ENCODE results near the gene HS3ST4.

HS3ST4 gene

DNA sequence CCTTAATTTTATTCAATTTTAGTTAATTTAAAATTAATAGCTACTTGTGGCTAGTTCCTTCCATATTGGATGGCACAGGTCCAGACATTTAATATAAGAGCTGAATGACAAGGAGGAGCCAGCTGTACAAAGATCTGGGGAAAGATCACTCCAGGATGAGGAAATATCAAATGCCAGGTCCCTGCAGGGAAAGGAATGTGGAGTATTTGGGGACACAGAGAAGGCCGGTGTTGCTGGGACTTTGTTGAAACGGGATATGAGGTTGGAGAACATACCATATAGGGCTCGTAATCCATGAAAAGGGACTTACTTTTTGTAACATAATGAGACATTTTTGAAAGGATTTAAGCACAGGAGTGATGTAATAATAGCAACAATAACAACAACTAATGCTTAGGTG is 426.8 kb downstream of the HS3ST4 start:
- no peak for DNase-seq

DNA sequence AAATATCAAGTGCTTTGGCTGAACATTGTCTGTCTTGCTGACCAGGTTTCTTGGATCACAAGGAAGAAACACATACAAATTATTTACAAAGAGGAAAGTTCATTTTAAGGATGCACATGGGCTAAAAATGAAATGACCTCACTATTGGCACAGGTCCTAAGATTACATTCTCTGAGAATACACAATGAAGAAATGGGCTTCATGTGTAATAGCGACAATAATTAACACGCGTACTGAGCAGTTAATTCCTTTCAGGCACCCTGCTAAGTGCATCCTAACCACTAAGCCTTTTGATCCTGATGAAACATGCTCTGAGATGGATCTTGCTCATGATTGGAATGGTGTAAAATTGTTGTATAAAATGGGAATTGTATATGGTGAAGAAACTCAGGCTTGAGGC is 429.0 kb downstream of the HS3ST4 start:
- in situ Hi-C loops (cut with HindIII; ENCODE audit: low pct_ligation_motif_present, low pct_unique_long_range_greater_than_20kb, low sequenced_read_pairs) = no loop called here
- no peak for DNase-seq

More for the DNA sequence above, 426.8 kb downstream of the HS3ST4 start:
- in situ Hi-C loops (cut with HindIII; ENCODE audit: low pct_ligation_motif_present, low pct_unique_long_range_greater_than_20kb, low sequenced_read_pairs) = no loop called here

DNA sequence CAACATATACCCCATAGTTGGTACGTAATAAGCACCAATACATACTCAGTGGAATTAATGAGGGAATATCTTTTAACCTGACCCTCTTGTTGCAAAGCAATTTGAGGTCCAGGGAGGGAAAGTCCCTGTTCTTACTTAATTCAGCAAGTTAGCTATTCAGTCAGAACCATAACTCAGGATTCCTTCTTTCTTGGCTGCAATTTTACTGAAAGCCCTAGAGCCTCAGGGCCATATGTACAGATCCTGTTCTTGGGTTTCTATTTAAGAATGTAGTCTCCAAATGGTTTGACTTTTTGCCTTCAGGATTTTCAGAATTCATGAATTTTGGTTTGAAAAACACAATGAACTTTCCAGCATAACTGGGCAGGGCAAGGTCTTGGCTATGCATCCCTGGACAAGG is 436.5 kb downstream of the HS3ST4 start:
- DNase-seq = no peak
- in situ Hi-C loops (cut with HindIII; ENCODE audit: low pct_ligation_motif_present, low pct_unique_long_range_greater_than_20kb, low sequenced_read_pairs) = no loop called here

DNA sequence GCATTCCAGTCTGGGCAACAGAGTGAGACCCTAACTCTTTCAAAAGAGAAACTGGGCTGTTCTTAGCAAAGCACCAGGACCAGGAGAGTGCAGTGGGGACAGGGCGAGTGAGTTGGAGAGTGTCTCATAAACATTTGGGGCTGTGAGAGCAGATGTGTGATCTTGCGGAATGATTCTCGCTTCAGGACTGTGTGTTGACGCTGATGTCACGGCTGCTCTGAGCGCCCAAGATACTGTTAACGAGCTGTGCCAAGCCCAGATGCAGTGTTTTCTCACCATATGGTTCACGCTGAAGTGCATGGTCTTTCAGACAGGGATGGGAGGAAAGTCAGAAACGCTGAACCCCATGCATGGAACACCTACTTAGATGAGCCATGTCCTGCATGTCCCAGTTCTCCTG is 438.2 kb downstream of the HS3ST4 start:
- in situ Hi-C loops (cut with HindIII; ENCODE audit: low pct_ligation_motif_present, low pct_unique_long_range_greater_than_20kb, low sequenced_read_pairs) = no loop called here
- DNase-seq = no peak

DNA sequence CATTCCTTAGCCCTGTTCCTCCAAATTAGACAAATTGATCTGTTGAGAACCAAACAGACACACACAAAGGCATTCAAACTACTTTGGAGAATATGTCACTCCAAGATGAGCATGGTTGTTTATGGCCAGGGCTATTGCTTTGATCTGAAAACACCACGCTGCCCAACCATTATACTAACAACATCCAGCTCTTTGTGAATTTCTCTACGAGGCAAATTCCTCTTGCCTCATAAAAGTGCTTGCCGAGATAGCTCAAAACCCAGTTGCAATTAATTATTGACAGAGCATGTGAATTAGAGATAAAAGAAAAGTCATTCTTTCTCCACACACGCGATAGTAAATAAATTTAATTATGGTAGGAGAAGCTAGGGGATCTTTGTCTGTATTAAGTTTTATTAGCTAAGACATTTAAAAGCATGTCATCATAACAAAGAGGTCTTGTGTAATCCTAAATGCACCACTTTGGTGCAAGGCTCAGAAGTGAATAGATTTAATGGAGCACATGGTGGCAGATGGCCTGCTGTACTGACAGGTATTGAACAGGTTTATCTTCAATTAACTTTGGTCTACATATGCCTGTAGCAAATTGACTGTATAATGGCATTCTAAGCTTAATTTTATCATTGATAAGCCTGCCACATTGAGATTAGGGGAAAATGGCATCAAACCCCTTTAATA is 441.8 kb downstream of the HS3ST4 start:
- in situ Hi-C loops (cut with HindIII; ENCODE audit: low pct_ligation_motif_present, low pct_unique_long_range_greater_than_20kb, low sequenced_read_pairs) = no loop called here
- DNase-seq = no peak

DNA sequence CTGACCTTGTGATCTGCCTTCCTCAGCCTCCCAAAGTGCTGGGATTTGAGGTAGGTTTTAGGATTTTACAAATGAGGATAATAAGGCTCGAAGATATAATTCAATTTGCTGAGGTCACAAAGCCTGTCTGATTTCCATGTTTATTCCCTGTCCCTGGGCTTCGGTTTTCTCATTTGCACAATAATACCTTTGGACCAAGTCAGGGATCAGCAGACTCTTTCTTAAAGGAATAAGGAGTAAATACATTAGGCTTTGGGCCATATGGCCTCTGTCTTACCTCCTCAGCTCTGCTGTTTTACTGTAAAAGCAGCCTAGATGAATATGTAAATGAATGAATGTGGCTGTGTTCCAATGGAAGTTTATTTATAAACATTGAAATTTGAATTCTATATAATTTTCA is 442.8 kb downstream of the HS3ST4 start:
- in situ Hi-C loops (cut with HindIII; ENCODE audit: low pct_ligation_motif_present, low pct_unique_long_range_greater_than_20kb, low sequenced_read_pairs) = no loop called here
- no peak for DNase-seq

DNA sequence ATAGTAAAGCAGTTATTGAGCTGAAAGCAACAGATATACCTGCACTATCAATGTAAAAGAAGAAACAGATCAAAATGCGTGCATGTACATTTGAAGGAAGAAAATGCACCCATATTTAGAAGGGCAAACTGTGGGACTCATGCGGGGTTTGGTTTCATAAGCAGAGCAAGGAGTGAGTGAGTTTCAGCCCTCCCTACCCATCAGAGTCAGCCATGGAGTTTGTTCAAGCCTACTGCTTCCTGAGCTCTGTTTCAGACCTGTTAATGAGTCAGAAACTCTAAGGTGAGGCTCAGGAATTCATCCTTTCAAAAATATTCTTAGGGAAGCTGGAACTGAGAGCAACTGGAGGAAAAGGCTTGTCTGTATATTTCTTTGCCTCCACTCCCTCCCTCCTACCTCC is 446.2 kb downstream of the HS3ST4 start:
- in situ Hi-C loops (cut with HindIII; ENCODE audit: low pct_ligation_motif_present, low pct_unique_long_range_greater_than_20kb, low sequenced_read_pairs) = no loop called here
- no peak for DNase-seq

DNA sequence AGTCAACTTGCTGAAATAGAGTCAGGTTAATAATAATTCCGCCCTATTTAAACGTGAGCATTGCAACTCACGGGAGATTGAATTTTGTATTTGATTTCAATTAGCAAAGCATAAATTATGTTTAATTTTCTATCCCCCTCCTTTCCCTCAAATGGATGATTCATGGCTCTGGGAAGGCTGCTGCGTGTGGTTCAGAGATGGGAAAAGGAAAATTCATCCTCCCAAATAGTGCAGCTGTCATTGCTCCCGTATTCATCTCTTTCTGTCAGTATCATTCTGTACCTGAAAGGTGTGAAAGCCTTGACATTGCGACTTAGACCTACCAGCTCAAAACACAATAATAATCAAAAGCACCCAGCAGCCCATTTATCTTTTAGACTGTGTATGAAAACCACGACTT is 447.3 kb downstream of the HS3ST4 start:
- no peak for DNase-seq
- in situ Hi-C loops (cut with HindIII; ENCODE audit: low pct_ligation_motif_present, low pct_unique_long_range_greater_than_20kb, low sequenced_read_pairs) = no loop called here

DNA sequence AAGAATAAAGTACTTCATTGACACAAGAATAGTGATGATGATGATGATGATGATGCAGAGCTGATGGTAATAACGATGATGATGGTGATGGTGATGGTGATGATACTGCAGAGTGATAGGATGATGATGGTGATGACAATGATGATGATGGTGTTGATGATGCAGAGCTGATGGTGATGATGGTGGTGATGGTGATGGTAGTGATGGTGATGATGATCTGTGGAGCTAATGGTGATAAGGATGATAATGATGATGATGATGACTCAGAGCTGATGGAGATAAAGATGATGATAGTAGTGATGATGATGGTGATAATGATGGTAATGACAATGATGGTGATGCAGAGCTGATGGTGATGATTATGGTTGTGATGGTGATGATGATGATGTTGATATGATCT is 448.1 kb downstream of the HS3ST4 start:
- in situ Hi-C loops (cut with HindIII; ENCODE audit: low pct_ligation_motif_present, low pct_unique_long_range_greater_than_20kb, low sequenced_read_pairs) = no loop called here
- DNase-seq = no peak

DNA sequence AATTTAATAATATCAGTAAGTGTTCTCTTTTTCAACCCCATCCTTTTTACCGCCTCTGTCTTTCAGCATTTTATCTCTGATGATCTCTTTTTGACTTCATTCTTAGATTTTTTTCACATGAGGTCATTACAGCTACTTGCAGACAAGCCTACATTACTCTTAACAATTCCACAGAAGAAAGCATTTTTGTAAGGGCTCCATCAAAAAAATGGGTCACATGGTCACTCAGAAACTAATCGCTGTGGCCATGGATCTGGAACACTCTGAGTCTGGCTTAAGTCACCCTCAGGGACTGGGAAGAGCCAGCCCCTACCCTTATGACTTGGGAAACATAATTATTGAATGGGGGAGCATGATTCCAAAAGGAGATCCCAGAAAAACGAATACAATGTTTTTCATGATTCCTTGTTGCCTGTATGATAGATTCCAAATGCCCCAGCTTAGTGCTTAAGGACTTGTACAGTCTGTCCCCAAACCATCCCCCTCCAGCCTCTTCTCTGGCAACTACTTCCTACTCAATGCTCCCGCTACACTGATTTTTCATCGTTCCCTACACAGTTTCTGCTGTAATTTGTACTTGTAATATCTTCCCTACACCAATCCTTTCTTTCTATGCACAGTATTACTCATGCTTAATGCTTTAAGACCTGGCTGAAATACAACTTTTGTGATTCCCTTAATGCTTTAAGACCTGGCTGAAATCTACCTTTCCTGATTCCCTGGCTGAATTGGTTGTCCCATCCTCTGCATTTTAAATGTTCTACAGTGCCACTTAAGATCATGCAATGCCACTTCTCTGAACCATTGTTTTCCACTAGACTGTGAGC is 457.8 kb downstream of the HS3ST4 start:
- no peak for DNase-seq
- in situ Hi-C loops (cut with HindIII; ENCODE audit: low pct_ligation_motif_present, low pct_unique_long_range_greater_than_20kb, low sequenced_read_pairs) = no loop called here

DNA sequence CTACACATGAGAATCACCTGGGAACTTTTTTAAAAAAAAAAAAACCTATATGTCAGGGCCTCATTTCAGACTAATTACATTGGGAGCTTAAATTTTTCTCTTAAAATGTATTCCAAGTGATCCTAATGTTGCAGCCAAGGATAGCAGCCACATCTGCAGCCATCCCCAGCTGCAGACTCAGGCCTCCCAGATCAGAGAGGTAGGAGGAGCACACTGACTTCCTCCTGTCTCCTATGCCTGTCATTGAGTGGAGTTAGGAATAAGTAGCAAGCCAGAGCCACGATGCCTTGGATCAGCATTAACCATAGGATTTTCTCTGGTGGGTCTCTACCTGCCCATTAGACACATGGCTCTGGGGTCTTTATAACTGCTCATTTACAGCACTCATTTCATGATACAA is 463.5 kb downstream of the HS3ST4 start:
- no peak for DNase-seq
- in situ Hi-C loops (cut with HindIII; ENCODE audit: low pct_ligation_motif_present, low pct_unique_long_range_greater_than_20kb, low sequenced_read_pairs) = no loop called here

DNA sequence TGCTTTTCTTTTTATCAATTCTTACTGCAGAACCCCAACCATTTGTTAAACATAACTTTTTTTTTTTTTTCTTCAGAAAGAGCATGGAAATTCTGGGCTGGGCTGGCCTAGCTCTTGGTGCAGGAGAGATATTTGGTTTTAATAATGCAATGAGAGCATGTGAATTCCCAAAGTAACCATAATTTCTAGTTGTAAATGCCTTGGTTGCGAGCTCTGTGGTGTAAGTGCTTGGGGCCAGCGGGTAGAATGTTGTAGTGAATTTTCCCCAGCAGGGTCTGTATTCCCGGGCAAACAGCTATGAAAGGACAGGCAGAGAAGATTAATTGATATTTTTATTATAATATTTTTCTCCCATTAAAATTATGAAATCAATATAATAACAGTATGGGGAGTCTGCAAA is 465.6 kb downstream of the HS3ST4 start:
- DNase-seq = no peak
- in situ Hi-C loops (cut with HindIII; ENCODE audit: low pct_ligation_motif_present, low pct_unique_long_range_greater_than_20kb, low sequenced_read_pairs) = no loop called here

DNA sequence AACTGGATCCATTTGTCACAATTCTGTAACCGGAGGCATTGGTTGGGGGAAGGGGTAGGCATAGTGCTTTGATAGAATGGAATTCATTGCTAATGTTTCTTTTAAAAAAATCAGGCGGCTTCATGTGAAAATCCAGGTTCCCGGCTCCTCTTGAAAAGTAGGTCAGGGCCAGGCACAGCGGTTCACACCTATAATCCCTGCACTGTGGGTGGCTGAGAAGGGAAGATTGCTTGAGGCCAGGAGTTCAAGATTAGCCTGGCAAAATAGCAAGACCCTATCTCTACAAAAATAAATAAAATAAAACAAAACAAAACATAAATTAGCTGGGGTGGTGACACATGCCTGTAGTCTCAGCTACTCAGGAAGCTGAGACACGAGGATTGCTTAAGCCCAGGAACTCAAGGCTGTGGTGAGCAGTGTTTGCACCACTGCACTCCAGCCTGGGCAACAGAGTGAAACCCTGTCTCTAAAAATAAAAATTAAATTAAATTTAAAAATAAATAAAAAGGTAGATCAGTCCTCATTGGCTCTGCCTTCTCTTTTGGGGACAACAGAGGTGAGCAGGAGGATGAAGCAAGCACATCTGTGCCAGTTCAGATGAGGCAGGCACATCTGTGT is 466.5 kb downstream of the HS3ST4 start:
- in situ Hi-C loops (cut with HindIII; ENCODE audit: low pct_ligation_motif_present, low pct_unique_long_range_greater_than_20kb, low sequenced_read_pairs) = no loop called here
- no peak for DNase-seq

DNA sequence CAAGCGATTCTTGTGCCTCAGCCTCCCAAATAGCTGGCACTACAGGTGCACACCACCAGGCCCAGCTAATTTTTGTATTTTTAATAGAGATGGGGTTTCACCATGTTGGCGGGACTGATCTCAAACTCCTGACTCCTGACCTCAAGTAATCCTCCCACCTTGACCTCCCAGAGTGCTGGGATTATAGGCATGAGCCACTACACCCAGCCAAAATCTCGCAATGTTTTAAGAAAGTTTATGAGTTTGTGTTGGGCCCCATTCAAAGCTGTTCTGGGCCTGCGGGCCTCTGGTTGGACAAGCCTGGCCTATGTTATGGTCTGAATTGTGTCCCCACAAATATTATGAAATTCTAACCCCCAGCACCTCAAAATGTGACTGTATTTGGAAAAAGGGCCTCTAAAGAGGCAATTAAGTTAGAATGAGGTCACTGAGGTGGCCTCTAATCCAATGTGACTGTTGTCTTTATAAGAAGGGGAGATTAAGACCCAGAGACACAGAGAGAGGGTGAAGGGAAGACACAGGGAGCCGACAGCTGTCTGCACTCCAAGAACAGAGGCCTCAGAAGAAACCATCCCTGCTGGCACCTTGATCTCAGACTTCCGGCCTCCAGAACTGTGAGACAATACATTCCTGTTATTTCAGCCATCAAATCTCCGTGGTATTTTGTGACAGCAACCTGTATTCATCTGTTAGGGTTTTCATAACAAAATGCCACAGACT is 469.9 kb downstream of the HS3ST4 start:
- in situ Hi-C loops (cut with HindIII; ENCODE audit: low pct_ligation_motif_present, low pct_unique_long_range_greater_than_20kb, low sequenced_read_pairs) = no loop called here
- no peak for DNase-seq

DNA sequence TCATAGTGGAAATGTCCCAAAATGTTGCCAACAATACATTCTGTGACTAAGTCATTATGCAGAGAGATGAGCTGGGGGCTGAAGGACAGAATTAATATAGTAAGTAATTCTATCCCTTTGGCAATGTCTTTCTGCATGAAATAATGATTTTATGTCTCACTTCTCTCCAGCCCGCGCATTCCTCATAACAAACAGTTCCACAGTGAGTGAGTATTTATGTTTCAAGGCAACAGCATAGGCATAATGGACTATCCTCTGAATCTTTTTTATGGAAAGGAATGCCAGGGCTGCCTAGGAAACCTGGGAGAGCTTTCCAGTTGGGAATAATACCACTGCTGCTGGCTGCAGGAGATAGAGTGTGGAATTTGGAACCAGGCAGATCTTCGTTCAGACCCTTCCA is 477.7 kb downstream of the HS3ST4 start:
- in situ Hi-C loops (cut with HindIII; ENCODE audit: low pct_ligation_motif_present, low pct_unique_long_range_greater_than_20kb, low sequenced_read_pairs) = no loop called here
- DNase-seq = no peak

DNA sequence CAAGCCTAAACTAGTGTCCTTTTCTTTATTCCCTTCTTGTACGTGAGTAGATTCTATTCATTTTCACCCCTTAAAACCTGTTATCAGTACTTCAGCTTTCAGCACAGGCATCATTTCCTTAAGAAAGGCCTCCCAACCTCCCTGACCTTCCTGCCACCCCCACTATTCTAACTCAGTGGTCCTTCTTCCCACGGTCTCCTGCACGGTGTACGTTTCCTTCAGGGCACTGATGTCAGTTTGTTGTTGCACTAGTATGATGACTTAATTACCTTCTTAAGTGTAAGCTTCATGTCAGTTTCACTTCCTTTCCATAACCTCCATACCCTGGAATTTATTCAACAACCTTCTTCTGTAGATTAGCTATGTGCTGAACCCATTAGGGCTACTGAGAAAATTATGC is 484.2 kb downstream of the HS3ST4 start:
- no peak for DNase-seq
- in situ Hi-C loops (cut with HindIII; ENCODE audit: low pct_ligation_motif_present, low pct_unique_long_range_greater_than_20kb, low sequenced_read_pairs) = no loop called here

DNA sequence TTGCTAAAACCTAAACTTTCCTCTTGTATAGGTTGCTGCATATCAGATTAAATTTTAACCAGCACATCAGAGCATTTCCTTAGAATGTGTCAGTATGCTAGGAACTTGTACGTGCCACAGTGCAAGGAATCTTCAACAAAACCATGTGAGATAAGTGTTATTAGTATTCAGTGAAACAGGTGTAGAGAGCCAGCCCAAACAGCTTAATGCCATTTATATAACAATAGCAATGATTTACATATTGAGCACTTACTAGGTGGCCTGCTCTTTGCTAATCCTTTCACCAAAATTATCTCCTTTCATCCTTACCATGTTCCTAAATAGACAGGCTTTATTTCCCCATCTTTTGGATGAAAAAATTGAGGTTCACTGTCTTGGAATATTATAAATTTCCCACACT is 485.7 kb downstream of the HS3ST4 start:
- DNase-seq = no peak
- in situ Hi-C loops (cut with HindIII; ENCODE audit: low pct_ligation_motif_present, low pct_unique_long_range_greater_than_20kb, low sequenced_read_pairs) = no loop called here

DNA sequence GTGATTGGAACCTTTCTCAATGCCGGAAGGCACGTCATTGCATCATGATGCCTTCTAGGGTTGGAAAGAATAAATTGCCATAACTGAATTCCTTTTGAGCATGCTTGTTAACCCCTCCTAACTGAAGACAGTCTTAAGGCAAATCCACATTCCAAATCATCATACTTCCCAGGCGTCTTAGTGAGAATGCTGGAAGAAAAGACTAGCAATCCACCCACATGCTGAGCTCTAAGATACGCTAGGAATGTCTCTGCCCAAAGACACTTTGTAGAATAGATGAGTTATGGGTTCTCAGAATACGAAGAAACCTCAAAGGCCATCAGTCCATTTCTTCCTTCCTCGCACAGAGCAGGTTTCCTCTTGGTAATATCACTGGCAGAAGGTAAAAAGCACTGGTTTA is 486.5 kb downstream of the HS3ST4 start:
- in situ Hi-C loops (cut with HindIII; ENCODE audit: low pct_ligation_motif_present, low pct_unique_long_range_greater_than_20kb, low sequenced_read_pairs) = no loop called here
- DNase-seq = no peak

DNA sequence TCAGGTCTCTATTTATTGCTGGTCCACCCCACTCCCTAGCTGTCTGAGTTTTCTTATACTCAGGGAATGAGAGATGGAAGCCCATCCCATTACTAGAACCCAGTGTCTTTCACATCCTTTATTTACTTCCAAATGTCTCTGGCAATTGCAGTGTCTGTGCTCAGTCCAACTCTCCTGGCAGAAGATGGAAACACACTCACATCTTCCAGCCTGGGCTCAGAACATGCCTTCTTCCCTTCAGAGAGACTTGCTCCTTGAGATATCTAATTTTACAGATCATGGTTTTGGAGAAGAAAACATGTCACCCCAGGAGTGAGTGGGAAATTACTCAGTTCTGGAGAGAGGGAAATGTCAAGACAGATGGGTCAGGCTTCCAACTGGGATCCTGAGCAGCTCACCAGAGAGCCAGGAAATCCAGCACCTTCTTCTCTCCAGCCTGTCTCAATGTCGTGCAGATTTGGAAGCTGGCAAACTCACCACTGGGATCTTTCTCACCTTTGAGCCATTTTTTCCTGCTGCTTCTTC is 494.4 kb downstream of the HS3ST4 start:
- in situ Hi-C loops (cut with HindIII; ENCODE audit: low pct_ligation_motif_present, low pct_unique_long_range_greater_than_20kb, low sequenced_read_pairs) = no loop called here
- DNase-seq = no peak

Measured in ACHN (cell line).